Natural killer cell (primary cell): ENCODE data around the gene CLCN6. TPM values are rescaled to one million over a fixed set of nuclear protein-coding genes. Genes with fewer than 3 reads are reported as not detected.

Source experiments
- ATAC-seq, 3 donors: fragments of 150-1000 bp in 2 of 3; fragments of 200-7000 bp in 1 of 3; cut with Tn5 transposase; 1 replicate in 1 of 3; 2 replicates in 2 of 3; pipeline ENCODE4 v1.10.0; 2021; ENCODE audit warnings: mild to moderate bottlenecking in 2 of 3, moderate library complexity in 2 of 3
- DNase-seq, 2 donors: peaks; one replicate each; pipeline versions ENCODE4 v3.0.0 to v3.0.0-alpha.2; 2013 to 2021; ENCODE audit warnings: mixed read lengths in 1 of 2
- H3K27ac ChIP-seq: one replicate; pipeline ENCODE4 v1.5.1; 2013; ENCODE audit warnings: mild to moderate bottlenecking, low read length
- H3K27me3 ChIP-seq: one replicate; pipeline ENCODE4 v1.6.1; 2013; ENCODE audit warnings: low read length; ENCODE audit not compliant: control insufficient read depth, insufficient read depth
- H3K36me3 ChIP-seq: one replicate; pipeline ENCODE4 v1.6.1; 2013; ENCODE audit warnings: low read length; ENCODE audit not compliant: control insufficient read depth, insufficient read depth
- H3K4me1 ChIP-seq: one replicate; pipeline ENCODE4 v1.6.1; 2013; ENCODE audit warnings: low read length; ENCODE audit not compliant: control insufficient read depth, insufficient read depth
- H3K4me3 ChIP-seq: one replicate; pipeline ENCODE4 v1.5.1; 2013; ENCODE audit warnings: low read length
- H3K9me3 ChIP-seq: one replicate; pipeline ENCODE4 v1.6.1; 2013; ENCODE audit warnings: low read length; ENCODE audit not compliant: control insufficient read depth, insufficient read depth
- H3K27ac Mint-ChIP-seq, 2 donors: one replicate each; pipeline ENCODE4 v1.8.0; 2022; ENCODE audit warnings: mild to moderate bottlenecking in 2 of 2, mixed read lengths in 2 of 2, moderate library complexity in 1 of 2
- H3K27me3 Mint-ChIP-seq, 2 donors: one replicate each; pipeline ENCODE4 v1.8.0; 2022; ENCODE audit warnings: low read depth in 2 of 2, mixed read lengths in 2 of 2
- H3K36me3 Mint-ChIP-seq: one replicate; pipeline ENCODE4 v1.8.0; 2022; ENCODE audit warnings: mixed read lengths
- H3K4me1 Mint-ChIP-seq, 2 donors: one replicate each; pipeline ENCODE4 v1.8.0; 2022; ENCODE audit warnings: mixed read lengths in 2 of 2
- H3K4me3 Mint-ChIP-seq: one replicate; pipeline ENCODE4 v1.8.0; 2022; ENCODE audit warnings: mild to moderate bottlenecking, moderate library complexity, mixed read lengths
- H3K9me3 Mint-ChIP-seq, 2 donors: one replicate each; pipeline ENCODE4 v1.8.0; 2022; ENCODE audit warnings: mixed read lengths in 2 of 2
- WGBS: methylation state at CpG from one replicate; pipeline ENCODE4 v1.1.7; 2013; ENCODE audit warnings: missing lambda C conversion rate; ENCODE audit not compliant: insufficient coverage; 5-methylcytosine and 5-hydroxymethylcytosine counted together
- intact Hi-C: fragments of 100-400 bp; cut with micrococcal nuclease; formaldehyde crosslinking; loops from one replicate; pipeline ENCODE4 v1.14.2; 2022
- total RNA-seq, 4 donors: library from RNA; stranded (reverse); fragments of 120-200 nt in 1 of 4; gene quantifications; one replicate each; pipeline versions ENCODE4 v1.2.3 to v1.2.4, GENCODE V29; 2013 to 2022
- TF ChIP-seq, protein P1 (sequence below): fragments of 200-600 bp; IDR thresholded peaks from one replicate; pipeline ENCODE4 v1.8.0; 2022; ENCODE audit warnings: antibody characterized with exemption

Gene CLCN6
- total RNA-seq, 3 donors from 2014 or later (not counting 1 experiment from before 2014, with no cell fraction given) = 21.4 to 28.6 (median 25.6) TPM

DNA sequence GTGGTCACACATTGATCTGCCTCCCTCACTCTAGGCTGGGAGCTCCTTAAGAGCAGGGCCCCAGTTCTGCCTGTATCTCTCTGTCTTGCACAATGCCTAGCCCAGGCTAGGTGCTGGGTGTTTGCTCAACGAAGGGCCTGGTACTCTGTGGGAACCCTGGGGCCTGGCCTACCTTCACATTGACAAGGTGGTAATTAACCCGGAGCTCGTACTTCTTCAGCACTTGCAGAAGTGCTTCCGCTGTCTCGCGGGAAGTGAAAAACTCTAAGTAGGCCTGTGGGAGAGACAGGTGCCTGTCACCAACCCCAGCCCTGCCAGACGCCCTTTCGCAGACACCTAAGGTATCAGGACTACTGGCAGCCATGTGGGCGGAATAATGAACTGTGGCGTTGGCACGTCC is 13.9 kb upstream of the CLCN6 start:
- H3K4me1 Mint-ChIP-seq = peaks cover 0 to 13% of the 10 kb centered on the region in 2 donors
- Histone ChIP-seq H3K36me3 (peaks cover 55% of the 10 kb centered on the region), H3K4me3 (no peak overlapping the region), H3K9me3 (no peaks in the 10 kb centered on the region), H3K27me3 (no peaks in the 10 kb centered on the region), H3K27ac (no peak overlapping the region), H3K4me1 (peaks cover 21% of the 10 kb centered on the region)
- no peak for DNase-seq
- no peak for ATAC-seq
- no peaks in the 10 kb centered on the region for H3K27me3 Mint-ChIP-seq
- peak overlapping the region in 1 of 2 donors; percentile 78 for H3K27ac Mint-ChIP-seq
- H3K9me3 Mint-ChIP-seq = no peaks in the 10 kb centered on the region
- TF ChIP-seq, protein P1, sequence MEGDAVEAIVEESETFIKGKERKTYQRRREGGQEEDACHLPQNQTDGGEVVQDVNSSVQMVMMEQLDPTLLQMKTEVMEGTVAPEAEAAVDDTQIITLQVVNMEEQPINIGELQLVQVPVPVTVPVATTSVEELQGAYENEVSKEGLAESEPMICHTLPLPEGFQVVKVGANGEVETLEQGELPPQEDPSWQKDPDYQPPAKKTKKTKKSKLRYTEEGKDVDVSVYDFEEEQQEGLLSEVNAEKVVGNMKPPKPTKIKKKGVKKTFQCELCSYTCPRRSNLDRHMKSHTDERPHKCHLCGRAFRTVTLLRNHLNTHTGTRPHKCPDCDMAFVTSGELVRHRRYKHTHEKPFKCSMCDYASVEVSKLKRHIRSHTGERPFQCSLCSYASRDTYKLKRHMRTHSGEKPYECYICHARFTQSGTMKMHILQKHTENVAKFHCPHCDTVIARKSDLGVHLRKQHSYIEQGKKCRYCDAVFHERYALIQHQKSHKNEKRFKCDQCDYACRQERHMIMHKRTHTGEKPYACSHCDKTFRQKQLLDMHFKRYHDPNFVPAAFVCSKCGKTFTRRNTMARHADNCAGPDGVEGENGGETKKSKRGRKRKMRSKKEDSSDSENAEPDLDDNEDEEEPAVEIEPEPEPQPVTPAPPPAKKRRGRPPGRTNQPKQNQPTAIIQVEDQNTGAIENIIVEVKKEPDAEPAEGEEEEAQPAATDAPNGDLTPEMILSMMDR = no peak
- no peak overlapping the region for H3K4me3 Mint-ChIP-seq
- intact Hi-C loops = no loop called here
- 95% methylated on average over 11 of the region's 11 CpGs for WGBS
- H3K36me3 Mint-ChIP-seq = peaks cover 6% of the 10 kb centered on the region

DNA sequence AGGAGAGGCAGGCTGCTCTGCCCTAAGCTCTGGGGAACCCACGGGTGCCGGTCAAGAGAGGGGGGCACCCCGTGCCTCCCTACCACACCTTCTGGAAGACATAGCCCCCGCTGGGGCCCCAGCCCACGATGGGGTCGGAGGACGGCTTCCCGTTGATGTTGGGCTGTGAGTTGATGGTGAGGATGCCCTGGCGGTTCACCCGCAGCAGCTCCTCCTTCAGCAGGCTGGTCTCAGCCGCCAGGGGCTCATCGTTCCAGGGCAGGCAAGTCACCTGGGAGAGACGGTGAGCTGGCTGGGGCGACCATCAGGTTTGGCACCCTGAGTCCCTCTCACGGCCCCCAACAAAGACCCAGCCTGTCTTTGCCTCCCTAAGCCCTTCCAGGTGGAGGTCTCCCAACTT is 12.2 kb upstream of the CLCN6 start:
- Histone ChIP-seq H3K9me3 (no peaks in the 10 kb centered on the region), H3K4me1 (peaks cover 21% of the 10 kb centered on the region), H3K4me3 (no peak overlapping the region), H3K27me3 (no peaks in the 10 kb centered on the region), H3K27ac (no peak overlapping the region), H3K36me3 (peaks cover 60% of the 10 kb centered on the region)
- no peak for DNase-seq
- Mint-ChIP-seq H3K4me3 (no peak overlapping the region), H3K27me3 (no peaks in the 10 kb centered on the region), H3K4me1 (peaks cover 0 to 13% of the 10 kb centered on the region in 2 donors), H3K27ac (no peak overlapping the region), H3K36me3 (peaks cover 6% of the 10 kb centered on the region), H3K9me3 (no peaks in the 10 kb centered on the region)
- intact Hi-C loops = no loop called here
- TF ChIP-seq, protein P1 = no peak
- 95% methylated on average over 14 of the region's 15 CpGs for WGBS
- ATAC-seq = no peak

DNA sequence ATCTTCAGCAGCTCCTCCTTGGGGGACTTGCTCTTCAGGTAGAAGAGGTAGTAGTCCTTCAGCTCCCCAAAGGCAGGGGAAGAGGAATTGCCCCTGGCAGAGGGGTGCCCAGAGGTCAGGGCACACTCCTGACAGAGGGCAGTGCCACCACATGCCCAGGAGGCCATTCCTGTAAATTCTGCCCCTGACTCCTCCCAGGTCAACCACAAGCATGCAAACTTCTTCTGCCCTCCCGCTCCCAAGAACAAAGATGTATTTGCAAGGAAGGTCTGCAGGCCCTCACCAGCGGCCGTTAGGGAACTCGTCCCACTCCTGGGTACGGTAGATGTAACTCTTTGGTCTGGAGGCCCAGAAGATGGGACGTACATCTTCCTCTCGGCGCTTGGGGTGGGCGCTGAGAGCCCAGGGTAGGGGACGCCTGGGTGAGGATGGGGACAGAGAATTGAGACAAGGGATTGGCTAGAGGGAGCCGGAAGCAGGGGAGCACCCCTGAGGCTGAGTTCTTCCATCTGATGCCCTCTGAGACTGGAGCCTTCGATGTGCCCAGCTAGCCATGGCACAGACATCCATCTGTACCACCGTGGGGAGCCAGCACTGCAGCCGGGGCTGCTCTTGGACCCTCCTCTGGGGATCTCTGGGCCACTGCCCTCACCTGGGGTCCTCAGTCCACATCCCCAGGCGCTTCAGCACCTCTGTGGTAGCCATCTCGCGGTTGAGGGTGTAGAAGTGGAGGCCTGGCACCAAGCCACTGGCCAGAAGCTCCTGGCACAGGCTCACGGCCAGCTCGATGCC is 11.3 kb upstream of the CLCN6 start:
- ATAC-seq = no peak
- Histone ChIP-seq H3K4me3 (no peak overlapping the region), H3K9me3 (no peaks in the 10 kb centered on the region), H3K27me3 (no peaks in the 10 kb centered on the region), H3K27ac (no peak overlapping the region), H3K36me3 (peaks cover 65% of the 10 kb centered on the region), H3K4me1 (peaks cover 19% of the 10 kb centered on the region)
- Mint-ChIP-seq H3K4me1 (peaks cover 0 to 13% of the 10 kb centered on the region in 2 donors), H3K27me3 (no peaks in the 10 kb centered on the region), H3K4me3 (no peak overlapping the region), H3K9me3 (no peaks in the 10 kb centered on the region), H3K36me3 (peaks cover 6% of the 10 kb centered on the region), H3K27ac (no peak overlapping the region)
- no peak for DNase-seq
- intact Hi-C loops = no loop called here
- WGBS = 95% methylated on average over 19 of the region's 19 CpGs
- TF ChIP-seq, protein P1 = no peak
